HCT116 (cell line): ENCODE results near the gene CTIF. TPM values are rescaled to one million over a fixed set of nuclear protein-coding genes. Genes with fewer than 3 reads are reported as not detected.

Source experiments
- ATAC-seq: fragments of 200-7000 bp; cut with Tn5 transposase; 2 replicates; pipeline ENCODE4 v1.9.1; 2020; ENCODE audit warnings: mild to moderate bottlenecking, moderate library complexity
- BruUV-seq: library from RNA; stranded (reverse); fragments of 400-500 nt; replicated peaks from 2 replicates; lab custom pipeline; 2021; lab: Mats Ljungman, UMichigan
- CTCF ChIA-PET: fragments of 300-600 bp; sonication (Branson Sonifier 250); formaldehyde crosslinking; loops from one replicate; lab custom pipeline; 2021; ENCODE audit warnings: antibody characterized with exemption; lab: Charles Lee
- POLR2A ChIA-PET: fragments of 300-600, 350-600 bp; sonication (Branson Sonifier 250); formaldehyde crosslinking; loops from one replicate; lab custom pipeline; 2021; ENCODE audit warnings: antibody characterized with exemption; lab: Charles Lee
- RAD21 ChIA-PET, 2 experiments: fragments of 300-600 bp; sonication (Branson Sonifier 250); formaldehyde crosslinking; loops; one replicate each; lab custom pipeline; 2023; ENCODE audit warnings: low total read pairs in 2 of 2; ENCODE audit not compliant: uncharacterized antibody in 2 of 2, unreplicated experiment in 2 of 2, low non-redundant PET in 1 of 2; lab: Charles Lee
- DNase-seq: peaks from one replicate; pipeline ENCODE4 v3.0.0-alpha.2; 2010; ENCODE audit warnings: low read depth, low spot score
- H2AFZ ChIP-seq: fragments of 200-600 bp; shearing (Covaris generic), sonication (generic); 2 replicates; pipeline ENCODE4 v1.6.1; 2017; ENCODE audit warnings: low read depth, mixed run types, mixed read lengths, antibody characterized with exemption, low read length; ENCODE audit not compliant: poor library complexity, severe bottlenecking
- H3K27ac ChIP-seq: 2 replicates; pipeline ENCODE4 v1.5.1; 2012; ENCODE audit warnings: low read depth, low read length
- H3K27me3 ChIP-seq: fragments of 200-600 bp; sonication (generic); 2 replicates; pipeline ENCODE4 v1.6.1; 2016; ENCODE audit warnings: mixed run types, low read length, mixed read lengths; ENCODE audit not compliant: insufficient read depth
- H3K36me3 ChIP-seq, 2 experiments: fragments of 200-500 bp in 1 of 2; fragments of 200-600 bp in 1 of 2; sonication (Bioruptor generic) in 1 of 2; sonication (generic) in 1 of 2; 2 replicates each; pipeline versions ENCODE4 v1.5.1 to v1.6.1; 2014 to 2016; ENCODE audit warnings: low read length in 2 of 2, inconsistent platforms in 1 of 2, mixed read lengths in 1 of 2, mixed run types in 1 of 2; ENCODE audit not compliant: insufficient read depth in 2 of 2, control insufficient read depth in 1 of 2
- H3K4me1 ChIP-seq, 2 experiments: fragments of 200-600 bp in 1 of 2; sonication (generic) in 1 of 2; 2 replicates each; pipeline versions ENCODE4 v1.5.1 to v1.6.1; 2012 to 2017; ENCODE audit warnings: low read length in 2 of 2, inconsistent platforms in 1 of 2, mild to moderate bottlenecking in 1 of 2, mixed read lengths in 1 of 2, mixed run types in 1 of 2, moderate library complexity in 1 of 2; ENCODE audit not compliant: insufficient read depth in 2 of 2, control insufficient read depth in 1 of 2
- H3K4me2 ChIP-seq: fragments of 200-600 bp; sonication (generic); 2 replicates; pipeline ENCODE4 v1.6.1; 2017; ENCODE audit warnings: mixed run types, low read length, mixed read lengths
- H3K4me3 ChIP-seq, 2 experiments: fragments of 200-600 bp in 1 of 2; sonication (generic) in 1 of 2; replicated peaks in 1 of 2; 2 replicates each; pipeline ENCODE4 v1.5.1; 2011 to 2016; ENCODE audit warnings: low read length in 2 of 2, control low read depth in 1 of 2, low read depth in 1 of 2, mild to moderate bottlenecking in 1 of 2, mixed read lengths in 1 of 2, mixed run types in 1 of 2
- H3K79me2 ChIP-seq: fragments of 200-600 bp; sonication (generic); 2 replicates; pipeline ENCODE4 v1.6.1; 2017; ENCODE audit warnings: mild to moderate bottlenecking, mixed run types, low read length, moderate library complexity, mixed read lengths; ENCODE audit not compliant: insufficient read depth
- H3K9ac ChIP-seq: fragments of 200-600 bp; sonication (generic); 2 replicates; pipeline ENCODE4 v1.6.1; 2016; ENCODE audit warnings: low read length, mixed read lengths
- H3K9me2 ChIP-seq: fragments of 200-600 bp; sonication (generic), shearing (Covaris generic); 2 replicates; pipeline ENCODE4 v1.6.1; 2017; ENCODE audit warnings: mixed run types, mild to moderate bottlenecking, moderate library complexity; ENCODE audit not compliant: insufficient read depth
- H3K9me3 ChIP-seq, 2 experiments: fragments of 200-500 bp in 1 of 2; fragments of 200-600 bp in 1 of 2; sonication (Bioruptor generic) in 1 of 2; sonication (generic) in 1 of 2; 2 replicates each; pipeline ENCODE4 v1.6.1; 2014 to 2017; ENCODE audit warnings: low read length in 2 of 2, mixed read lengths in 2 of 2, inconsistent platforms in 1 of 2, low read depth in 1 of 2, mild to moderate bottlenecking in 1 of 2, mixed run types in 1 of 2, moderate library complexity in 1 of 2; ENCODE audit not compliant: control insufficient read depth in 1 of 2, insufficient read depth in 1 of 2
- H4K20me1 ChIP-seq: fragments of 200-600 bp; sonication (generic), shearing (Covaris generic); 2 replicates; pipeline ENCODE4 v1.6.1; 2017; ENCODE audit warnings: mixed run types, mild to moderate bottlenecking, moderate library complexity; ENCODE audit not compliant: insufficient read depth
- ELF1 ChIP-seq: IDR thresholded peaks from 2 replicates; pipeline ENCODE4 v1.6.1; 2012; ENCODE audit warnings: low read depth, borderline replicate concordance
- EZH2 ChIP-seq: fragments of 200-600 bp; sonication (generic); IDR thresholded peaks from 2 replicates; pipeline ENCODE4 v1.6.1; 2017; ENCODE audit warnings: antibody characterized with exemption, mixed run types
- EZH2phosphoT487 ChIP-seq: fragments of 200-600 bp; IDR thresholded peaks from 2 replicates; pipeline ENCODE4 v1.6.1; 2018; ENCODE audit warnings: antibody characterized with exemption, borderline replicate concordance
- POLR2AphosphoS5 ChIP-seq: IDR thresholded peaks from 2 replicates; pipeline ENCODE4 v1.6.1; 2011; ENCODE audit warnings: mild to moderate bottlenecking, low read depth, low read length, moderate library complexity
- SP1 ChIP-seq: IDR thresholded peaks from 2 replicates; pipeline ENCODE4 v1.6.1; 2012; ENCODE audit warnings: low read depth
- YY1 ChIP-seq: IDR thresholded peaks from 2 replicates; pipeline ENCODE4 v1.6.1; 2011; ENCODE audit warnings: low read length, low read depth, moderate library complexity, mild to moderate bottlenecking; ENCODE audit not compliant: insufficient replicate concordance; ENCODE audit errors: extremely low read depth
- ZFX ChIP-seq: fragments of 450-650 bp; IDR thresholded peaks from 2 replicates; pipeline ENCODE4 v1.6.1; 2017
- intact Hi-C: fragments of 100-400 bp; cut with micrococcal nuclease; formaldehyde crosslinking; loops from 2 replicates; pipeline ENCODE4 v1.10.0; 2022
- total RNA-seq: library from RNA; stranded (reverse); gene quantifications from one replicate; pipeline ENCODE4 v1.2.1, GENCODE V29; 2021; ENCODE audit not compliant: unreplicated experiment
- TF ChIP-seq, protein P1 (sequence below): IDR thresholded peaks from 2 replicates; pipeline ENCODE4 v1.6.1; 2012
- TF ChIP-seq, protein P2 (sequence below): IDR thresholded peaks from 2 replicates; pipeline ENCODE4 v1.6.1; 2012; ENCODE audit warnings: low read depth
- TF ChIP-seq, protein P3 (sequence below): IDR thresholded peaks from 2 replicates; pipeline ENCODE4 v1.6.1; 2011; ENCODE audit warnings: mild to moderate bottlenecking, low read length, moderate library complexity; ENCODE audit not compliant: insufficient replicate concordance; ENCODE audit errors: extremely low read depth
- TF ChIP-seq, protein P4 (sequence below): IDR thresholded peaks from 2 replicates; pipeline ENCODE4 v1.6.1; 2012

CTIF gene
- total RNA-seq, 1 experiment from 2014 or later, result 19.7 TPM

DNA sequence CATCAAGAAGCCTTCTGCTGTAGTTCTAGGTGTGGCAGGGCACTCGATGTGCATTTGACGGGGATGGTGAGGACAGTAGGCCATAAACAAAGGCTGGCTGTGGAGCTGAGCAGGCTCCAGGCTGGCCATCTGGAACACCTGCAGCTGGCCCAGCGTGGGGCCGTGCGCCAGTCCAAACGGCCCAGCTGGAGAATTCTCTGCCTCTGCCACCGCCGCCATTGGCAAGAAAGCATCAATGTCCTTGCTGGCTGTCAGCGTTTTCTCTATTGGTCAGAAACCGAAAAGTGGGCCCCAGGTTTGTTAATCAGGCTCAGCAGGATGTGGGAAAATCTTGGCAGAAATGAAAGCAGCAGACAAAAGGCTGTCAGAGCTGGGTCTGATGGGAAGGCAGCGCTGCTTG is 24.0 kb upstream of the CTIF start:
- no peaks in the 10 kb centered on the region for H4K20me1 ChIP-seq
- H3K36me3 ChIP-seq, result no peaks in the 10 kb centered on the region
- TF ChIP-seq, protein P1, sequence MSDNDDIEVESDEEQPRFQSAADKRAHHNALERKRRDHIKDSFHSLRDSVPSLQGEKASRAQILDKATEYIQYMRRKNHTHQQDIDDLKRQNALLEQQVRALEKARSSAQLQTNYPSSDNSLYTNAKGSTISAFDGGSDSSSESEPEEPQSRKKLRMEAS, result no peak
- TF ChIP-seq, protein P2, sequence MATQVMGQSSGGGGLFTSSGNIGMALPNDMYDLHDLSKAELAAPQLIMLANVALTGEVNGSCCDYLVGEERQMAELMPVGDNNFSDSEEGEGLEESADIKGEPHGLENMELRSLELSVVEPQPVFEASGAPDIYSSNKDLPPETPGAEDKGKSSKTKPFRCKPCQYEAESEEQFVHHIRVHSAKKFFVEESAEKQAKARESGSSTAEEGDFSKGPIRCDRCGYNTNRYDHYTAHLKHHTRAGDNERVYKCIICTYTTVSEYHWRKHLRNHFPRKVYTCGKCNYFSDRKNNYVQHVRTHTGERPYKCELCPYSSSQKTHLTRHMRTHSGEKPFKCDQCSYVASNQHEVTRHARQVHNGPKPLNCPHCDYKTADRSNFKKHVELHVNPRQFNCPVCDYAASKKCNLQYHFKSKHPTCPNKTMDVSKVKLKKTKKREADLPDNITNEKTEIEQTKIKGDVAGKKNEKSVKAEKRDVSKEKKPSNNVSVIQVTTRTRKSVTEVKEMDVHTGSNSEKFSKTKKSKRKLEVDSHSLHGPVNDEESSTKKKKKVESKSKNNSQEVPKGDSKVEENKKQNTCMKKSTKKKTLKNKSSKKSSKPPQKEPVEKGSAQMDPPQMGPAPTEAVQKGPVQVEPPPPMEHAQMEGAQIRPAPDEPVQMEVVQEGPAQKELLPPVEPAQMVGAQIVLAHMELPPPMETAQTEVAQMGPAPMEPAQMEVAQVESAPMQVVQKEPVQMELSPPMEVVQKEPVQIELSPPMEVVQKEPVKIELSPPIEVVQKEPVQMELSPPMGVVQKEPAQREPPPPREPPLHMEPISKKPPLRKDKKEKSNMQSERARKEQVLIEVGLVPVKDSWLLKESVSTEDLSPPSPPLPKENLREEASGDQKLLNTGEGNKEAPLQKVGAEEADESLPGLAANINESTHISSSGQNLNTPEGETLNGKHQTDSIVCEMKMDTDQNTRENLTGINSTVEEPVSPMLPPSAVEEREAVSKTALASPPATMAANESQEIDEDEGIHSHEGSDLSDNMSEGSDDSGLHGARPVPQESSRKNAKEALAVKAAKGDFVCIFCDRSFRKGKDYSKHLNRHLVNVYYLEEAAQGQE, result no peak
- TF ChIP-seq YY1 (no peak), ZFX (no peak), SP1 (no peak), EZH2phosphoT487 (no peak), ELF1 (no peak), EZH2 (no peak), POLR2AphosphoS5 (no peak)
- TF ChIP-seq, protein P3, sequence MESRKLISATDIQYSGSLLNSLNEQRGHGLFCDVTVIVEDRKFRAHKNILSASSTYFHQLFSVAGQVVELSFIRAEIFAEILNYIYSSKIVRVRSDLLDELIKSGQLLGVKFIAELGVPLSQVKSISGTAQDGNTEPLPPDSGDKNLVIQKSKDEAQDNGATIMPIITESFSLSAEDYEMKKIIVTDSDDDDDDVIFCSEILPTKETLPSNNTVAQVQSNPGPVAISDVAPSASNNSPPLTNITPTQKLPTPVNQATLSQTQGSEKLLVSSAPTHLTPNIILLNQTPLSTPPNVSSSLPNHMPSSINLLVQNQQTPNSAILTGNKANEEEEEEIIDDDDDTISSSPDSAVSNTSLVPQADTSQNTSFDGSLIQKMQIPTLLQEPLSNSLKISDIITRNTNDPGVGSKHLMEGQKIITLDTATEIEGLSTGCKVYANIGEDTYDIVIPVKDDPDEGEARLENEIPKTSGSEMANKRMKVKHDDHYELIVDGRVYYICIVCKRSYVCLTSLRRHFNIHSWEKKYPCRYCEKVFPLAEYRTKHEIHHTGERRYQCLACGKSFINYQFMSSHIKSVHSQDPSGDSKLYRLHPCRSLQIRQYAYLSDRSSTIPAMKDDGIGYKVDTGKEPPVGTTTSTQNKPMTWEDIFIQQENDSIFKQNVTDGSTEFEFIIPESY, result no peak
- TF ChIP-seq, protein P4, sequence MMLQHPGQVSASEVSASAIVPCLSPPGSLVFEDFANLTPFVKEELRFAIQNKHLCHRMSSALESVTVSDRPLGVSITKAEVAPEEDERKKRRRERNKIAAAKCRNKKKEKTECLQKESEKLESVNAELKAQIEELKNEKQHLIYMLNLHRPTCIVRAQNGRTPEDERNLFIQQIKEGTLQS, result no peak
- TF ChIP-seq, all 23 proteins: peak for 0
- ATAC-seq (no peak), DNase-seq (no peak)
- Histone ChIP-seq H2AFZ (no peak overlapping the region), H3K9me2 (no peaks in the 10 kb centered on the region), H3K9me3 (no peaks in the 10 kb centered on the region), H3K79me2 (no peaks in the 10 kb centered on the region), H3K27me3 (no peaks in the 10 kb centered on the region), H3K4me3 (no peak overlapping the region), H3K9ac (no peak overlapping the region), H3K4me2 (no peak overlapping the region), H3K4me1 (no peaks in the 10 kb centered on the region), H3K27ac (no peak overlapping the region)
- ChIA-PET CTCF (no interaction called here), POLR2A (no interaction called here), RAD21 (no interaction called here)
- BruUV-seq, result no TSS peak
- intact Hi-C loops, result no loop called here
